SK-N-SH (cell line): ENCODE data around the gene TIMM10B. TPM values are rescaled to one million over a fixed set of nuclear protein-coding genes. Genes with fewer than 3 reads are reported as not detected.

Experiments
- CTCF ChIA-PET: fragments of 300-600, 350-600 bp; formaldehyde crosslinking; extraction: SDS; loops from one replicate; lab custom pipeline; 2021; lab: Yijun Ruan, JAX
- POLR2A ChIA-PET: fragments of 350-600 bp; sonication (Branson Sonifier 250); formaldehyde crosslinking; extraction: SDS; loops from one replicate; lab custom pipeline; 2020; ENCODE audit warnings: antibody characterized with exemption, inconsistent platforms; lab: Yijun Ruan, JAX
- DNase-seq: peaks from one replicate; pipeline ENCODE4 v3.0.0; 2012
- H2AFZ ChIP-seq: fragments of 200-600 bp; sonication (generic); 2 replicates; pipeline ENCODE4 v1.8.1; 2016; ENCODE audit warnings: antibody characterized with exemption, mild to moderate bottlenecking, low read depth
- H3F3A ChIP-seq: fragments of 200-600 bp; sonication (generic); replicated peaks from 2 replicates; pipeline ENCODE3; 2016; ENCODE audit warnings: antibody characterized with exemption, mild to moderate bottlenecking; ENCODE audit not compliant: insufficient read depth
- H3K27ac ChIP-seq, 2 experiments: fragments of 200-500 bp in 1 of 2; fragments of 200-600 bp in 1 of 2; sonication (Bioruptor generic) in 1 of 2; sonication (generic), shearing (Covaris generic) in 1 of 2; 2 replicates each; pipeline versions ENCODE4 v1.5.1 to v1.6.1; 2014 to 2016; ENCODE audit warnings: low read depth in 2 of 2, inconsistent platforms in 1 of 2, low read length in 1 of 2, mild to moderate bottlenecking in 1 of 2, mixed read lengths in 1 of 2
- H3K27me3 ChIP-seq: fragments of 200-600 bp; sonication (generic), shearing (Covaris generic); 2 replicates; pipeline ENCODE4 v1.6.1; 2016; ENCODE audit warnings: mixed run types; ENCODE audit not compliant: insufficient read depth
- H3K36me3 ChIP-seq, 2 experiments: fragments of 200-500 bp in 1 of 2; fragments of 200-600 bp in 1 of 2; sonication (Bioruptor generic) in 1 of 2; sonication (generic) in 1 of 2; replicated peaks in 1 of 2; 2 replicates each; pipeline versions ENCODE3 to v1.5.1; 2014 to 2016; ENCODE audit warnings: low read length in 1 of 2, mild to moderate bottlenecking in 1 of 2; ENCODE audit not compliant: insufficient read depth in 2 of 2, control insufficient read depth in 1 of 2
- H3K4me1 ChIP-seq, 2 experiments: fragments of 200-500 bp in 1 of 2; fragments of 200-600 bp in 1 of 2; sonication (Bioruptor generic) in 1 of 2; sonication (generic), shearing (Covaris generic) in 1 of 2; 2 replicates each; pipeline versions ENCODE4 v1.5.1 to v1.6.1; 2014 to 2016; ENCODE audit warnings: low read depth in 1 of 2, low read length in 1 of 2, mixed run types in 1 of 2; ENCODE audit not compliant: insufficient read depth in 2 of 2, control insufficient read depth in 1 of 2
- H3K4me2 ChIP-seq: fragments of 200-600 bp; sonication (generic), shearing (Covaris generic); 2 replicates; pipeline ENCODE4 v1.6.1; 2017; ENCODE audit warnings: mixed run types
- H3K4me3 ChIP-seq, 2 experiments: fragments of 200-500 bp in 1 of 2; fragments of 200-600 bp in 1 of 2; sonication (Bioruptor generic) in 1 of 2; sonication (generic), shearing (Covaris generic) in 1 of 2; 2 replicates each; pipeline versions ENCODE4 v1.5.1 to v1.8.1; 2014 to 2016; ENCODE audit warnings: low read depth in 2 of 2, inconsistent platforms in 1 of 2, low read length in 1 of 2, mild to moderate bottlenecking in 1 of 2, mixed read lengths in 1 of 2, moderate library complexity in 1 of 2
- H3K79me2 ChIP-seq: fragments of 200-600 bp; sonication (generic); 2 replicates; pipeline ENCODE4 v1.8.1; 2017; ENCODE audit warnings: mild to moderate bottlenecking; ENCODE audit not compliant: insufficient read depth
- H3K9ac ChIP-seq: fragments of 200-600 bp; sonication (generic); 2 replicates; pipeline ENCODE4 v1.6.1; 2017; ENCODE audit warnings: mixed run types
- H3K9me2 ChIP-seq: fragments of 200-600 bp; sonication (generic); 2 replicates; pipeline ENCODE4 v1.6.1; 2017; ENCODE audit warnings: mixed run types
- H3K9me3 ChIP-seq: fragments of 200-600 bp; sonication (generic); 2 replicates; pipeline ENCODE4 v1.6.1; 2017; ENCODE audit warnings: mixed run types, mild to moderate bottlenecking, moderate library complexity
- H4K20me1 ChIP-seq: fragments of 200-600 bp; sonication (generic); 2 replicates; pipeline ENCODE4 v1.6.1; 2017; ENCODE audit warnings: mild to moderate bottlenecking, mixed run types; ENCODE audit not compliant: insufficient read depth
- ELF1 ChIP-seq: IDR thresholded peaks from 2 replicates; pipeline ENCODE4 v1.4.0; 2012
- EZH2phosphoT487 ChIP-seq: fragments of 200-600 bp; sonication (generic); IDR thresholded peaks from 2 replicates; pipeline ENCODE4 v1.6.1; 2017; ENCODE audit warnings: low read depth, mixed run types, mild to moderate bottlenecking, antibody characterized with exemption, moderate library complexity, borderline replicate concordance
- FOSL2 ChIP-seq: IDR thresholded peaks from 2 replicates; pipeline ENCODE4 v1.4.0; 2012; ENCODE audit warnings: low read depth, mild to moderate bottlenecking, moderate library complexity, borderline replicate concordance
- FOXM1 ChIP-seq: IDR thresholded peaks from 2 replicates; pipeline ENCODE4 v1.4.0; 2012; ENCODE audit warnings: low read depth, mild to moderate bottlenecking
- GABPA ChIP-seq: IDR thresholded peaks from 2 replicates; pipeline ENCODE4 v1.4.0; 2012; ENCODE audit warnings: low read depth, mild to moderate bottlenecking
- MEF2A ChIP-seq: IDR thresholded peaks from 2 replicates; pipeline ENCODE4 v1.4.0; 2012; ENCODE audit warnings: low read depth, borderline replicate concordance
- MXI1 ChIP-seq: IDR thresholded peaks from 2 replicates; pipeline ENCODE4 v1.6.1; 2012; ENCODE audit warnings: mild to moderate bottlenecking, low read depth, low read length, improper control_type of control experiment
- NFIC ChIP-seq: IDR thresholded peaks from 2 replicates; pipeline ENCODE4 v1.4.0; 2012; ENCODE audit warnings: borderline replicate concordance
- NRF1 ChIP-seq: IDR thresholded peaks from 2 replicates; pipeline ENCODE4 v1.6.1; 2012; ENCODE audit warnings: low read depth, mild to moderate bottlenecking, low read length
- RAD21 ChIP-seq: IDR thresholded peaks from 2 replicates; pipeline ENCODE4 v1.6.1; 2012; ENCODE audit warnings: mild to moderate bottlenecking, low read length
- RCOR1 ChIP-seq: fragments of 150-350 bp; IDR thresholded peaks from 2 replicates; pipeline ENCODE4 v1.6.1; 2017; ENCODE audit warnings: antibody characterized with exemption, low read length
- SIN3A ChIP-seq: IDR thresholded peaks from 2 replicates; pipeline ENCODE4 v1.6.1; 2012; ENCODE audit warnings: low read depth, mild to moderate bottlenecking, low read length, moderate library complexity, borderline replicate concordance
- SMC3 ChIP-seq: IDR thresholded peaks from 2 replicates; pipeline ENCODE4 v1.6.1; 2012; ENCODE audit warnings: low read depth, low read length, improper control_type of control experiment
- YY1 ChIP-seq: IDR thresholded peaks from 2 replicates; pipeline ENCODE4 v1.4.0; 2012; ENCODE audit warnings: low read depth, mild to moderate bottlenecking
- WGBS: methylation state at CpG from one replicate; pipeline ENCODE4 v1.1.6; 2017; ENCODE audit warnings: low lambda C conversion rate; 5-methylcytosine and 5-hydroxymethylcytosine counted together
- polyA plus RNA-seq, 3 experiments: library from polyadenylated mRNA; depleted of rRNA; stranded (reverse); fragments of >200 nt; gene quantifications; 2 replicates each; pipeline ENCODE4 v1.2.3, GENCODE V29; 2012
- TF ChIP-seq, protein P1 (sequence below): IDR thresholded peaks from 2 replicates; pipeline ENCODE4 v1.4.0; 2012; ENCODE audit warnings: low read depth
- TF ChIP-seq, protein P2 (sequence below): fragments of 150-350 bp; IDR thresholded peaks from 2 replicates; pipeline ENCODE4 v1.6.1; 2017; ENCODE audit warnings: antibody characterized with exemption, low read length, low read depth, borderline replicate concordance
- TF ChIP-seq, protein P3 (sequence below): IDR thresholded peaks from 2 replicates; pipeline ENCODE4 v1.6.1; 2012; ENCODE audit warnings: mild to moderate bottlenecking, low read depth, low read length, moderate library complexity
- TF ChIP-seq, protein P4 (sequence below): fragments of 150-350 bp; IDR thresholded peaks from 2 replicates; pipeline ENCODE4 v1.6.1; 2016; ENCODE audit warnings: mild to moderate bottlenecking, low read depth, low read length
- TF ChIP-seq, protein P5 (sequence below): IDR thresholded peaks from 2 replicates; pipeline ENCODE4; 2012

The TIMM10B gene
- polyA plus RNA-seq, 1 of the 3 experiments (the other 2 are of a cell fraction) = 26.2 TPM

DNA sequence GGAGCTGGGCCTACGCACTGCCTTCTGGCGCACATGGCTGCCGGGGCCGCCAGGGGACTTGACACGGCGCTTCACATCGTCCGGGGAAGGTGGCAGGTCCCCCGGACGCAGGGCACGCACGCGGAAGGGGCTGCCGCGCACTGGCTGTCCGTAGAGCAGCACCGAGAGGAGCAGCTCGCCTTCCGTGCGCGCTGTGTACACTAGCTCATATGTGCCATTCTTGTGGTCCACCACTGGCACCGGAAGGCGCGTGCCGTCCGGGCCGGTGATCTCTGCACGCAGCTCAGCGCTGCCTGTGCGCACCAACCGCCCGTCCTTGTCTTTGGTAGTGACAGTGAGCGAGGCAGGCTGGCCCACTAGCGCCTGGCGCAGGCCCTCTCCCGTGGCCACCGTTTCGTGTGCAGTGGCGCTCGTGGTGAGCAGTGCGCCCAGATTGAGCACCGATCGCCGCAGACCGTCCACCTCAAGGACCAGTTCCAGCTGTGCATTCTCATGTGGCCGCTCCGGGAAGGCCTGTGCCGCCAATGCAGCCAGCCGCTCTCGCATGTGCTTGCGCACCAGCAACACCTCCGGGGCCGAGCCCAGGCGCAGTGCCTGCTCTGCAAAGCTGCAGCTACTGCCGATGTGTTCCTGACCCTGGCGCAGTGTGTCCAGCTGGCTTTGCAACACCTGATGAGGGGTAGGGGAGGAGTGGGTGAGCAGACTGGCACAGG lies 24.8 kb upstream of the TIMM10B start:
- no peak overlapping the region for H3K9ac ChIP-seq
- H3K27ac ChIP-seq = no peak overlapping the region
- H2AFZ ChIP-seq = no peak overlapping the region
- no peak overlapping the region for H3K4me3 ChIP-seq
- no peaks in the 10 kb centered on the region for H3F3A ChIP-seq
- H3K4me1 ChIP-seq = no peaks in the 10 kb centered on the region
- ChIA-PET POLR2A (no interaction called here), CTCF (interaction anchor here (2.5 to 6.2 kb wide), 2 partner anchors 13 to 77 kb away, joined by 14 to 51 read pairs; no protein-coding TSS in a partner anchor)
- no peaks in the 10 kb centered on the region for H3K27me3 ChIP-seq
- WGBS = 94% methylated on average over 16 of the region's 56 CpGs
- peaks cover 9 to 55% of the 10 kb centered on the region in 2 experiments for H3K36me3 ChIP-seq
- H3K9me2 ChIP-seq = no peaks in the 10 kb centered on the region
- no peak for DNase-seq
- H3K79me2 ChIP-seq = no peaks in the 10 kb centered on the region
- no peak overlapping the region for H3K4me2 ChIP-seq
- TF ChIP-seq RAD21 (no peak), FOXM1 (no peak), ELF1 (no peak), FOSL2 (no peak), NRF1 (no peak), RCOR1 (no peak), GABPA (no peak), SIN3A (no peak), EZH2phosphoT487 (no peak), NFIC (no peak), YY1 (no peak), SMC3 (no peak), MXI1 (no peak), MEF2A (no peak)
- TF ChIP-seq, protein P1, sequence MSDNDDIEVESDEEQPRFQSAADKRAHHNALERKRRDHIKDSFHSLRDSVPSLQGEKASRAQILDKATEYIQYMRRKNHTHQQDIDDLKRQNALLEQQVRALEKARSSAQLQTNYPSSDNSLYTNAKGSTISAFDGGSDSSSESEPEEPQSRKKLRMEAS = no peak
- TF ChIP-seq, protein P2, sequence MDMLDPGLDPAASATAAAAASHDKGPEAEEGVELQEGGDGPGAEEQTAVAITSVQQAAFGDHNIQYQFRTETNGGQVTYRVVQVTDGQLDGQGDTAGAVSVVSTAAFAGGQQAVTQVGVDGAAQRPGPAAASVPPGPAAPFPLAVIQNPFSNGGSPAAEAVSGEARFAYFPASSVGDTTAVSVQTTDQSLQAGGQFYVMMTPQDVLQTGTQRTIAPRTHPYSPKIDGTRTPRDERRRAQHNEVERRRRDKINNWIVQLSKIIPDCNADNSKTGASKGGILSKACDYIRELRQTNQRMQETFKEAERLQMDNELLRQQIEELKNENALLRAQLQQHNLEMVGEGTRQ = no peak
- TF ChIP-seq, protein P3, sequence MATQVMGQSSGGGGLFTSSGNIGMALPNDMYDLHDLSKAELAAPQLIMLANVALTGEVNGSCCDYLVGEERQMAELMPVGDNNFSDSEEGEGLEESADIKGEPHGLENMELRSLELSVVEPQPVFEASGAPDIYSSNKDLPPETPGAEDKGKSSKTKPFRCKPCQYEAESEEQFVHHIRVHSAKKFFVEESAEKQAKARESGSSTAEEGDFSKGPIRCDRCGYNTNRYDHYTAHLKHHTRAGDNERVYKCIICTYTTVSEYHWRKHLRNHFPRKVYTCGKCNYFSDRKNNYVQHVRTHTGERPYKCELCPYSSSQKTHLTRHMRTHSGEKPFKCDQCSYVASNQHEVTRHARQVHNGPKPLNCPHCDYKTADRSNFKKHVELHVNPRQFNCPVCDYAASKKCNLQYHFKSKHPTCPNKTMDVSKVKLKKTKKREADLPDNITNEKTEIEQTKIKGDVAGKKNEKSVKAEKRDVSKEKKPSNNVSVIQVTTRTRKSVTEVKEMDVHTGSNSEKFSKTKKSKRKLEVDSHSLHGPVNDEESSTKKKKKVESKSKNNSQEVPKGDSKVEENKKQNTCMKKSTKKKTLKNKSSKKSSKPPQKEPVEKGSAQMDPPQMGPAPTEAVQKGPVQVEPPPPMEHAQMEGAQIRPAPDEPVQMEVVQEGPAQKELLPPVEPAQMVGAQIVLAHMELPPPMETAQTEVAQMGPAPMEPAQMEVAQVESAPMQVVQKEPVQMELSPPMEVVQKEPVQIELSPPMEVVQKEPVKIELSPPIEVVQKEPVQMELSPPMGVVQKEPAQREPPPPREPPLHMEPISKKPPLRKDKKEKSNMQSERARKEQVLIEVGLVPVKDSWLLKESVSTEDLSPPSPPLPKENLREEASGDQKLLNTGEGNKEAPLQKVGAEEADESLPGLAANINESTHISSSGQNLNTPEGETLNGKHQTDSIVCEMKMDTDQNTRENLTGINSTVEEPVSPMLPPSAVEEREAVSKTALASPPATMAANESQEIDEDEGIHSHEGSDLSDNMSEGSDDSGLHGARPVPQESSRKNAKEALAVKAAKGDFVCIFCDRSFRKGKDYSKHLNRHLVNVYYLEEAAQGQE = no peak
- TF ChIP-seq, protein P4, sequence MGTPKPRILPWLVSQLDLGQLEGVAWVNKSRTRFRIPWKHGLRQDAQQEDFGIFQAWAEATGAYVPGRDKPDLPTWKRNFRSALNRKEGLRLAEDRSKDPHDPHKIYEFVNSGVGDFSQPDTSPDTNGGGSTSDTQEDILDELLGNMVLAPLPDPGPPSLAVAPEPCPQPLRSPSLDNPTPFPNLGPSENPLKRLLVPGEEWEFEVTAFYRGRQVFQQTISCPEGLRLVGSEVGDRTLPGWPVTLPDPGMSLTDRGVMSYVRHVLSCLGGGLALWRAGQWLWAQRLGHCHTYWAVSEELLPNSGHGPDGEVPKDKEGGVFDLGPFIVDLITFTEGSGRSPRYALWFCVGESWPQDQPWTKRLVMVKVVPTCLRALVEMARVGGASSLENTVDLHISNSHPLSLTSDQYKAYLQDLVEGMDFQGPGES = no peak
- TF ChIP-seq, protein P5, sequence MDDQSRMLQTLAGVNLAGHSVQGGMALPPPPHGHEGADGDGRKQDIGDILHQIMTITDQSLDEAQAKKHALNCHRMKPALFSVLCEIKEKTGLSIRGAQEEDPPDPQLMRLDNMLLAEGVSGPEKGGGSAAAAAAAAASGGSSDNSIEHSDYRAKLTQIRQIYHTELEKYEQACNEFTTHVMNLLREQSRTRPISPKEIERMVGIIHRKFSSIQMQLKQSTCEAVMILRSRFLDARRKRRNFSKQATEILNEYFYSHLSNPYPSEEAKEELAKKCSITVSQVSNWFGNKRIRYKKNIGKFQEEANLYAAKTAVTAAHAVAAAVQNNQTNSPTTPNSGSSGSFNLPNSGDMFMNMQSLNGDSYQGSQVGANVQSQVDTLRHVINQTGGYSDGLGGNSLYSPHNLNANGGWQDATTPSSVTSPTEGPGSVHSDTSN = no peak
- TF ChIP-seq, all 33 proteins: peak for 0
- H4K20me1 ChIP-seq = no peaks in the 10 kb centered on the region
- H3K9me3 ChIP-seq = no peaks in the 10 kb centered on the region
